ENCODE measurements around the gene CFAP299.

- TF ChIP-seq CTCF (IDR thresholded peaks at IDR 0.05) (no peak), ZFX (IDR thresholded peaks at IDR 0.05; ENCODE audit: borderline replicate concordance) (no peak)
Measured at GRCh38 chr4:80459918-80460473, 124.5 kb downstream of the CFAP299 start.
